NCI-H1436 treated with DMSO at 0.1 percent for 48 hours (cell line): ENCODE results near the gene TTBK1.

Source experiments
- DNase-seq: peaks from one replicate; lab custom pipeline; 2025; lab: John Stamatoyannopoulos, UW

The TTBK1 gene

GRCh38 chr6:43273707-43274106 lies 30.4 kb downstream of the TTBK1 start:
- DNase-seq = no peak

GRCh38 chr6:43274127-43274915 lies 31.0 kb downstream of the TTBK1 start:
- no peak for DNase-seq

GRCh38 chr6:43274916-43275597 lies 31.8 kb downstream of the TTBK1 start:
- DNase-seq = no peak

- DNase-seq = no peak
Observed at GRCh38 chr6:43275801-43276576, 32.7 kb downstream of the TTBK1 start.

GRCh38 chr6:43276577-43277305 lies 33.5 kb downstream of the TTBK1 start:
- DNase-seq = no peak

GRCh38 chr6:43277306-43277642 lies 34.0 kb downstream of the TTBK1 start:
- no peak for DNase-seq

- no peak for DNase-seq
Observed at GRCh38 chr6:43277643-43278523, 34.6 kb downstream of the TTBK1 start.

GRCh38 chr6:43278524-43279078 lies 35.3 kb downstream of the TTBK1 start:
- no peak for DNase-seq

- no peak for DNase-seq
Observed at GRCh38 chr6:43280234-43280633, 37.0 kb downstream of the TTBK1 start.

- DNase-seq = no peak
Observed at GRCh38 chr6:43282060-43282459, 38.8 kb downstream of the TTBK1 start.

GRCh38 chr6:43282636-43283513 lies 39.6 kb downstream of the TTBK1 start:
- no peak for DNase-seq

GRCh38 chr6:43283514-43283901 lies 40.2 kb downstream of the TTBK1 start:
- DNase-seq = no peak

- no peak for DNase-seq
Observed at GRCh38 chr6:43283905-43284304, 40.6 kb downstream of the TTBK1 start.

- no peak for DNase-seq
Observed at GRCh38 chr6:43284991-43285781, 41.9 kb downstream of the TTBK1 start.

GRCh38 chr6:43285832-43286231 lies 42.6 kb downstream of the TTBK1 start:
- no peak for DNase-seq

GRCh38 chr6:43286456-43286979 lies 43.2 kb downstream of the TTBK1 start:
- no peak for DNase-seq

GRCh38 chr6:43286980-43287716 lies 43.9 kb downstream of the TTBK1 start:
- DNase-seq = no peak
